ENCODE data around the gene ABO.

GRCh38 chr9:133323211-133323610, 48.2 kb upstream of the ABO start:
- TF ChIP-seq GATA2 (IDR thresholded peaks at IDR 0.05; ENCODE audit: low read depth, low read length) (no peak), GATA3 (IDR thresholded peaks at IDR 0.05; ENCODE audit: low read depth, low read length) (no peak)

Measured in SH-SY5Y (cell line).